Measurements from ENCODE around the gene TSPAN13. TPM values are rescaled to one million over a fixed set of nuclear protein-coding genes. Genes with fewer than 3 reads are reported as not detected.
"Not testable (repeated sequence)": the region's sequence is repeated elsewhere in the genome, so short reads cannot be mapped to it uniquely, and the experiment has no call there.

Gene TSPAN13
- total RNA-seq, 1 donor from 2014 or later = 50.2 TPM

DNA sequence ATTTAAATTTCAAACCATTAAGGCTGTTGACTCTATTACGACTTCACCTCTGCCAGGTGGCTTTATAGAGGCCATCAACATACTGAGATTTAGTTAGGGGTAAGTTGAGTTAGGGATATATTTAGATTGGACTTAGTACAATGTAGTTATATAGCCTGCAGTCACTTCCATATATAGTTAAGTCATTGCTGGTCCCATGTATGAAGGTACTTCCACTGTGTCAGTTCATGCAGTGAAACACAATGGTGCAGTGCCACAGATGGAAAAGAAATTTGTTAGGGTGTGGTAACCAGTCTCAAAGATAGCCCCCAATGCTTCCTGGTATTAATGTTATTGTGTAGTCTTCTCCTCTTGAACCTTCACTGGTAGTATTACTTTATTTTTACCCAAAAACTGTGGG is 12.6 kb upstream of the TSPAN13 start:
- DNase-seq (ENCODE audit: low spot score) = no peak

DNA sequence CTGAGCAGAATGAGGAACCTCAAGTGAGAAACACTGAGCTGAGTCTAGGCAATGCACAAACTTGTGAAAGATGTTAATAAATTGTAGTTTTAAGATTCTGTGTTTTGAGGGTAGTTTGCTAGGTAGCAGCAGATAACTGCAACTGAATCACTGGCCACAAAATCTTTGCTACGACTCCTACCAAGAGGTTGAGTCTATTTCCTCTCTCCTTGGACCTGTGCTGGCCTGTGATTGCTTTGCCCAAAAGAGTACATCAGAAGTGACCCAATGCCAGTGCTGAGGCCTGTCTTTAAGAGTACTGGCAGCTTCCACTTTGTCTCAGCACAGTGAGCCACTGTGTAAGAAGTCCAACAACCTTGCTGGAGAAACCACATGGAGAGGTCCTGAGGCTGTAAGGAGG is 11.9 kb upstream of the TSPAN13 start:
- no peak for DNase-seq (ENCODE audit: low spot score)

DNA sequence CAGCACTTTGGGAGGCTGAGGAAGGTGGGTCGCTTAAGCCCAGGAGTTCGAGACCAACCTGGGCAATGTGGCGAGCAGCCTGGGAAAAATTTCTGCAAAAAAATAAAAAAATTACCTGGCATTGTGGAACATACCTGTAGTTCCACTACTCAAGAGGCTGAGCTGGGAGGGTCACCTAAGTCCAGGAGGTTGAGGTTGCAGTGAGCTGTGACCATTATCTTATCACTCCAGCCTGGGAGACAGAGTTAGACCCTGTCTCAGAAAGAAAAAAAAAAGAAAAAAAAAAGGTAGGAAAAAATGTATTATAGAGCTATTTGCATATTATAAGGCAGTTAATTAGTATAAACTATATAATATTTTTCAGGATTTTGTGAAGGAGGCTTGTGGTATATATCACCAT is 11.0 kb upstream of the TSPAN13 start:
- DNase-seq (ENCODE audit: low spot score) = no peak

DNA sequence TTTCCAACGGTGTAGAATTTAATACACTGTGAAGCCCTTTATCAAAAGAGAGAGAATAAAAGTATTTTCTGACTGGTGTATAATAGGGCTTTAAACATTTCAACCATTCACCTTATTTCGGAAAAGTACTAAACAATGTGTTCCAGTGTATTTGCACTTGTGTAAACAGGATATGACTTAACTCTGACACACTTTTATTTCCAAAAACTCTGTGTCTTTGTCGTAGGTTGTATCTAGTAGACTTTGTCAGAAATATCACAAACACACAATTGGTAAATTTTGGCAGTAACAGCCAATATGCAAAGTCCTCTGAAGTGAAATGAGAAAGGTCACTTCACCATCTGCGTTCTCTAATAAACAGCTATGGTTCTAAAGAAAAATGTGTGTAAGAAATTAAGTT is 10.3 kb upstream of the TSPAN13 start:
- DNase-seq (ENCODE audit: low spot score) = no peak

DNA sequence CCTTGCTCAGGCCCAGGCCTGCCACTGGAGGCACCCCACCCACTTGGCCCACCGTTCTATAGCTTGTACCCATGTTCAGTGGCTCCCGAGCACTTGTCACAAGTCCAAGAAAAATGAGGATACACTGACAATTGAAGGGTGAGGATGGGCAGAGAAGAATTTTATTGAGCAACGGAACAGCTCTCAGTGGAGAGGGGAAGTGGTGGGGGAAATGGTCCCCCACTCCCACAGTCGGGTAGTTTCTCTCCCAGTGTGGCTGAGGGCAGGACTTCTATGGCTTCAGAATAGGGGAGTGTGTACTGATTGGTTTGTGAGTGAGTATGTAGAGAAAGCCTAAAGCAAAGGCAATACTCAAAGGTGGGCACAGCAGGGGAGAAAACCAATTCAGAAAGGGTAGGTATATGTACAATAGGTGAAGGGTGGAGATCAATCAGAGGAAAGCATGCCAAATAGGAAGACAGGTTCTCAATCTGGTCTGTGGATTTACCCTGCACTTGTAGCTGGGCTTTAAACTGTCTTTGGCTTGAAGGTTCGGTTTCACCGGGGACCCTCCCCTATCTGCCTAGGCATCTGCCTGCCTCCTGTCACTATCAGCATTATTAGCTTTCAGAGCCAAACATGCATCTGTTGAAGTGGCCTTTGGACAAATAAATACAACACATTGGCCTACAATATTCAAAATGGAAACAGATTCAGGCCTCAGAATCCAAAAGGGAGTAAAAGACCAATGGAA is 8.9 kb upstream of the TSPAN13 start:
- DNase-seq (ENCODE audit: low spot score) = no peak

DNA sequence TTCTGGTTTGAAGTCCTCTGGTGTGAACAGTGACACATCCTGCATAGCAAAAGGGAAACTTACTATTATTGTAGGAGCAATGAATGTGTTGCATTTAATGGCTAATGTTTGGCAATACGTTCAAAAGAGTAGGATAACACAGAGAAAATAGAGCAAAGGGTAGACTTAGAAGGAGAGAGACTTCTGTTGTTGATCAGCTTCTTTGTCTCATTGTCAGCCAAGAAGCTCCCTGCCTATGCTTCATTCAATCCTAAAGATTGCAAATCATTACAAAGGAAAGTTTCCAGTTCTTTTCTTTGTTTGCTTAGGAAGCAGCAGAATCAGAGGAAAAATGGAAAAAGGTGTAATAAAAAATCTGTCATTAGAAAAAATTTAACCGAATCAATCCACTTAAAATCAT is 7.9 kb upstream of the TSPAN13 start:
- no peak for DNase-seq (ENCODE audit: low spot score)

DNA sequence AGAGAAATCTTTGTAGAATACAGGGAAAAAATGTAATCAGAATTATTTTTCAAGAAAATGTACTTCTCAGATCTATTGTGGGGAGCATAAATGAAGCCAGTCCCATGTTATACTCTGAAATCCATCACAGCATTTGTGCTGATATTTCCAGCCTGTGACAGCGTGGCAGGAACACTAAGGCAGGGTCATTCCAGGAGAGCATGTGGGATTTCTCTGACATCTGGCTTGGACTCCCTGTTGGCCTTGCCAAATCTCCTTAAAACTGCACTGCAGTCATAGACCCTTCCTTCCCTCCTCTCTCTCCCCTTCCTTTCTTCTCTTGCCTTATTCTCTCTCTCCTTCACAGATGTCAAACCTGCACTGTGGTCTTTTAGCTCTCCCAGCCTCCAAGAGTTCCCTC is 6.5 kb upstream of the TSPAN13 start:
- DNase-seq (ENCODE audit: low spot score) = no peak

DNA sequence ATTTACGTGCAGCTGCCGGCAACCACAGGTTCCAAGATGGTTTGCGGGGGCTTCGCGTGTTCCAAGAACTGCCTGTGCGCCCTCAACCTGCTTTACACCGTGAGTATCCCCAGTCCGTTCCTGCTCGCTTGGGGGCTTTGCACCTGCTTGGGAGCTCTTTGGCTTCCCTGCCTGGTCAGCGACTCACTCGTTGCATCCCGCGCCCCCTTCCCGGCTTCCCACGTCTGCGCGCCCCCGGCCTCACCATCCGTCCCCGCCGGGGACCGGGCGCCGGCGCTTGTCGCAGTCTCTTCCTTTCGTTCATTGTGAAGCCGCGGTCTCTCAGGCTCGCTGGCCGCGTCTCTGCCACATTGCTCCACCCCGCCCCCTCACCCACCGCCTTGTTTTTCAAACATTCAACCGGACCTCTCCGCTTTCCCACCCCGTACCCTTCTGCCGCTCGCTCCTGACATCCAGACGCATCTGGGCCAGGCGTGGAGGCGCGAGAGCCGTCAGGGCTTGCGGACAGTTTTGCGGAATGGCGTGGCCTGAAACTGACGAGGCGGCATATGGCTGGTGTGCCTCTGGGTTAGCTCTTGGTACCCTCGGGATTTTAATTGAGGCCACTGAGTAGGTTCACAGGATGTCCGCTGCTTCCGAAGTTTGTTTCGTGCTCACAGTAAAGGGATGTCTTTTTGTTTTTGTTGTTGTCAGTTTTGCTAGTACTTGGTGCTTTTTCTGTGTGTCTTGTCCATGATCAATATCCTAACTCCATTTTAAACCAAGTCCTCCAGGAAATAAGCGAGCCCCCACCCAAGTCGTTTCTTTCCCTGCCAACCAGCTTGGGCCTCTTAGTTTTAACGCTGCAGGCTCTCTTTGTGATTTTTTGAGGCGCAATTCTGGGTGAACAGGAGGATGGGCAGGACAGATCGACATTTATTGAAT is 639 bp downstream of the TSPAN13 start:
- DNase-seq (ENCODE audit: low spot score) = no peak

DNA sequence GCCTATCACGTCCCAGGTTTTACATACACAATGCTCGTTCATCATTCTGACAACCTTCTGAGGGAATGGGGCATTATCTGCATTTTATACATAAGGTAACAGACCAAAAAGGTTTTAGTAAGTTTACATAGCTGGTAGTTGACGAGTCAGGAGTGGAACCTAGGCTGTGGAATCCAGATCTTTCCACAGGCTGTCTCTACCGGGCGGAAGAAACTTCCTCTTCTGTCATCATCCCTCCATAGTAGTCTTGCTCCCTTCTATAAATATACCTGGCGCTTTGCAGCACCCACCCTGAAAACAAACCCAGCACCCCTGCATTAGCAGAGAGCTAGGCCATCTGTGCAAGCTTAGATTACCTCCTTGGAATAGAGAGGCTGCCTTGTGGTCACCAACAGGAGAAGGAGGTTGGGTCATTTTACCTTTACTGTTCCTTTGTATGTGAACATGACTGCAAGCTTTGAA is 1.3 kb downstream of the TSPAN13 start:
- no peak for DNase-seq (ENCODE audit: low spot score)

DNA sequence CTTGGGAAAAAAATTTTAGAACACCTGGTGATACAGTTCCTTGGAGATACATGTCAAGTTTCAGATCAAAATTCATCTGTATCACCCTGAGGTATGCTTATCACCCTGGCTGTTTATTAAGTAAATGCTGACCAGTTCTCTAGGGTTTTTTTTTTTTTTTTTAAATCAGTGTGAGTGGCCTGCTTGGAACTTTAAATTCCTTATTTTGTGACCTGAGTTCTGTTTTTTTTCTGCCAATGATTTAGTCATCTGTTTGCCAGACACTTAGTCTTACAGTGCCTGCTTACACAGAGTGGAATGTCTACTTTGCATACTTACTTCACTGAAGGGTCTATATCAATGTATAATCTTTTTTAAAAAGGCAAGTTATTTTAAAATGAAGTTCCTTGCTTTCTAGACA is 1.8 kb downstream of the TSPAN13 start:
- DNase-seq (ENCODE audit: low spot score) = no peak

DNA sequence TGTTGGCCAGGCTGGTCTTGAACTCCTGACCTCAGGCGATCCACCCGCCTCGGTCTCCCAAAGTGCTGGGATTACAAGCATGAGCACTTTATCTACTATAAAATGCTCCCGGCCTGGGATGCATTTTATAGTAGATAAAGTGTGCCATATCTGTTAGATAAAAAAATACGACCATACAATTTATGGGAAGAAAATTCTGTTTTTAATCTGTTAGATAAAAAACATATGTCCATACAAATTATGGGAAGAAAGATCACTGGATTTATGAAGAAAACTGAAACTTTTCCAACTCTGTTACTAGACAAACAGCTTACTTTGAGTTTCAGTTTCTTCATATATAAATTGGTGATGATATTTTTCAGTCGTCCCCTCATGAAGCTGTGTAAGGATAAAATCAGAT is 4.5 kb downstream of the TSPAN13 start:
- DNase-seq (ENCODE audit: low spot score) = no peak

DNA sequence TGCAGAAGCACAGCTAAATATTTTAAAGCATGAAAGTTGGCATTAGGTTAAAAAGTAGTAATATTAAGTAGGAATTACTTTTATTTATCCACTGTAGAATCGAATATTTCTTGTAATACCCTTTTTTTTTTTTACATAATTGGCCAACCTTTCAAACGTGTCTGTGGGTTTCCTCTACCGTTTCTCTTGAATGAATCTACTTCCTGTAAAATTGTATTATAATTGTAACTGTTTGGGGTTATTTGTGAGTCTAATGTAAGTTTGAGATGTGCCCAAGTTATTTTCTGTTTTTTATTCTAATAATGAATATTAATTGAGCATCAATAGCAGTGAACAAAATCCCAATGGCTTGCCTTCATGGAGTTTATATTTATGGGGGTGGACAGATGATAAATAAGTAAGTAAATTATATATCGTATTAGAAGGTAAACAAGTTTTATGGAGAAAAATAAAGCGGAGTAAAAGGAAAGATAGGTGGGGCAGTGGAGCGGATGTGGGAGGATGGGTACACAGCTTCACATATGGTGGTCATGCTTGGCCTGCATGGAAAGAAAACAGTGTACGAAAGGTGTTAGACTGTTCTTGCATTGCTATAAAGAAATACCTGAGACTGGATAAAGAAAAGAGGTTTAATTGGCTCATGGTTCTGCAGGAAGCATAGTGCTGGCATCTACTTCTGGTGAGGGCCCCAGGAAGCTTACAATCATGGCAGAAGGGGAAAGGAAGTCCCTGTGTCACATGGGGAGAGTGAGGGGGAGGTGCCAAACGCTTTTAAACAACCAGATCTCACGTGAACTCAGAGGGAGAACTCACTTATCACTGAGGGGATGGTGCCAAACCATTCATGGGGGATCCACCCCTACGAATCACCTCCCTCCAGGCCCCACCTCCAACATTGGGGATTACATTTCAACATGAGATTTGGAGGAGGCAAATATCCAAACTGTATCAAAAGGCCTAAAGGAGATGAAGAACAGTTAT is 5.4 kb downstream of the TSPAN13 start:
- DNase-seq (ENCODE audit: low spot score) = no peak

DNA sequence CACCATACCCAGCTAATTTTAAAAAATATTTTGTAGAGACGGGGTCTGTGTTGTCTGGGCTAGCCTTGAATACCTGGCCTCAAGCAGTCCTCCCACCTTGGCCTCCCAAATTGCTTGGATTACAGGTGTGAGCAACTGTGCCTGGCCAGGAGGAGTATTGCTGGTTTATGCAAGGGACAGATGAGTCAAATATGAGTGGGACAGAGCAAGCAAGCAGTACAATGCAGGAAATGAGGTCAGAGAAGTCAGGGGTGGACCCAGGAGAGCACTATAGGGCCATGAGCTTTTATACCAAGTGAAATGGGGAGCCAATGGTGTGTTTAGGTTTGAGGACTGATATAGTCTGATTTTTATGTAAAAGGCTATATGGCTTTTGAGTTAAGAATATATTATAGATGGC is 6.3 kb downstream of the TSPAN13 start:
- no peak for DNase-seq (ENCODE audit: low spot score)

DNA sequence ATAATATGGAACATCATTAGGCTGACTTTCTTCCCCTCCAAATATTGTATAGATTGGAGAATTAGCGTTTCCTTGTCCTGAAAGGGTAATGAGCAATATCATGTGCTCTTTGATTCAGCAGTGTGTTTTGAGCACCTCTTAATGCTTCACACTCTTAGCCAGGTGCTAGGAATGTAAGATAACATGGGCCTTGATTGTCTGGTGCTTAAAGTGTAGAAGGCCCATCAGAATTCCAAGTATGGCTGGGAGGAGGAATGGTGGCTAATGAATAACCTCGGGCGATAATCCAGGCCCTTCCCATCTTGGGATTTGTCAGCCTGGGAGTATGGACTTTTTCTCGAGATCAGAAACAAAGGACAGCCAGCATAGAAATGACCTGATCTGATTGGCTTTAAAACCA is 8.6 kb downstream of the TSPAN13 start:
- no peak for DNase-seq (ENCODE audit: low spot score)

DNA sequence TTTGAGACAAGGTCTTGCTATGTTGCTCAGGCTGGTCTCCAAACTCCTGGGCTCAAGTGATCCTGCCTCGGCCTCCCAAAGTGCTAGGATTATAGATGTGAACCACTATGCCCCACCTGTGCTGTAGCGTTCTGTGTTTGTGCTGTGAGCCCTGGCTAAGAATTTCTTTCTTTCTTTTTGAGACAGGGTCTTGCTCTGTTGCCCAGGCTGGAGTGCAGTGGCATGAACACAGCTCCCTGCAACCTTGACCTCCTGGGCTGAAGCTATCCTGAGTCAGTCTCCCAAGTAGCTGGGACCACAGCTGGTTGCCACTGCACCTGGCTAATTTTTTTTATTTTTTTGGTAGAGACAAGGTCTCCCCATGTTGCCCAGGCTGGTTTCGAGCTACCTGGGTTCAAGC is 11.4 kb downstream of the TSPAN13 start:
- DNase-seq (ENCODE audit: low spot score) = no peak

DNA sequence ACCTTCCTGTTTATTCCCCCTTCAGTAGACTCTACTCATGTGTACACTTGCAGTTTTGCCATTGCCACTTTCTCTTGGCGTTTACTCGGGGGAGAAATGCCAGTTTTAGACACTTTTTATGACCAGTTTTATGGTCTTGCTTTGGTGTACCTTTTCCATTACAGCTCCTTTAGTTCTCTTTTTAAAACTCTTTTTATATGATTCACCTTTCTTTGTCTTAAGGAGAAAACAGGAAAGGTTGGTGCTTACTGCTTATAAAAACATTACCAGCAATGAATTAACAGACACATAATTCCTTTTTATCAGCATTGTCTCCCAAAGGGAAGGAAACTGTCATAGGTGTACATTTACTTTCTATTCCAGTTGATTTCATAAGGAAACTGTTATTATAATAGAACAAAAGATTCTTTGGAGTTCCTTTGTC is 11.9 kb downstream of the TSPAN13 start:
- no peak for DNase-seq (ENCODE audit: low spot score)

DNA sequence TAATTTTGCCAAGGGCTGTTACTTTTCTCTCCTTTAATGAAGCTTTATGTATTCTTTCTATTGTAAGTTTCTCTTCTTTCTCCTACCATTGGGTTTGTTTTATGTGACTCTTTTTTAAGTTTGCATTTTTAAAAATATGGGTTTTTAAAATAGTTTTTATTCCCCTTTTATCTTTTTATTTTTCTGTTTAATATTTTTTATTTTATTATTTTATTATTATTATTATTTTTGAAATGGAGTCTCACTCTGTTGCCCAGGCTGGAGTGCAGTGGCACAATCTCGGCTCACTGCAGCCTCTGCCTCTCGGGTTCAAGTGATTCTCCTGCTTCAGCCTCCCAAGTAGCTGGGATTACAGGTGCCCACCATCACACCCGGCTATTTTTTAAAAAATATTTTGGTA is 16.4 kb downstream of the TSPAN13 start:
- DNase-seq (ENCODE audit: low spot score) = not testable (repeated sequence)

DNA sequence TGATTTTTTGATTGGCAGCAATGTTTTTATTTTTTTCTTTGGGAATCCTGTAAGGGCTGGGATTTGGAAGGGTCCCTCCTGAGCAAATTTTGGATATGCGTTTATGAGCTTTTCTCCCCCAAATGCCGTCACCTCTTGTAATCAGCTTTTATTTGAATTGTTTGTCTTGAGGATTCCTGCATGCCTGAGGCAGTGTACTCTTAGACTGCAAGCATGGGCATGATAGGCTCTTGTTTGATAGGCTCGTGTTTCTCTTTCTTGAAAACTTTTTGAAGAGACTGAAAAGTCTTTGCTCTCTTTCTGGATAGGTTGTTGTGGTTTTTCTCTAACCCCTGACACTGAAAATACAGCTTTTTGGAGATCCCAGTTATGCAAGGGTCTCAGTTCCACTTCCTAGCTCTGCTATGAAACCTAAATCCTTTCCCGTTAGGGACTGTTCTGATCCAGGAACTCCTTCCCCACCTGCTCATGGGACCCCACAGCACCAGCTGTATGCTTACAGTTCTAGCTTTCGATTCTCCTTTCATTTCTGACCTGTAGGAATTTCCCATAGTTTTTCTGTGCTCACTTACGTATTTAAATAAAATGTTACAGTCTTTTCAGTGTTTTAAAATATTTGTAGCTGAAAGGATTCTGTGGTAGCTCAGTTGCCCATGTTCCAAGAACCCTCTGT is 17.2 kb downstream of the TSPAN13 start:
- DNase-seq (ENCODE audit: low spot score) = no peak

DNA sequence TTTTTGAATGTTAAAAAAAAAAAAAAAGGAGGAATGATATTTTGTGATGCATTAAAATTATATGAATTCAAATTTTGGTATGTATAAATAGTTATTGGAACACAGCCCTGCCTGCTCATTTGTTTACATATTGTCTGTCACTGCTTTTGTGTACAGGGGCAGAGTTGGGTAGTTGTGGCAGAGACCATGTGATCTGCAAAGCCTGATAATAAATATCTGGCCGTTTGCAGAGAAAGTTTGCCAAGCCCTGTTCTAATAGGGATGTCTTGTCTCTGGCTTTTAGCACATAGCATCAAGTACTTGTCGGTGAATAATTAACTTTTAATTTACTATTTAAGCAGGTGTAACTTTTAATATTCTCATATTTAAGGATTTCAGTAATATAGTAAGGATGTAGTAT is 19.8 kb downstream of the TSPAN13 start:
- no peak for DNase-seq (ENCODE audit: low spot score)

DNA sequence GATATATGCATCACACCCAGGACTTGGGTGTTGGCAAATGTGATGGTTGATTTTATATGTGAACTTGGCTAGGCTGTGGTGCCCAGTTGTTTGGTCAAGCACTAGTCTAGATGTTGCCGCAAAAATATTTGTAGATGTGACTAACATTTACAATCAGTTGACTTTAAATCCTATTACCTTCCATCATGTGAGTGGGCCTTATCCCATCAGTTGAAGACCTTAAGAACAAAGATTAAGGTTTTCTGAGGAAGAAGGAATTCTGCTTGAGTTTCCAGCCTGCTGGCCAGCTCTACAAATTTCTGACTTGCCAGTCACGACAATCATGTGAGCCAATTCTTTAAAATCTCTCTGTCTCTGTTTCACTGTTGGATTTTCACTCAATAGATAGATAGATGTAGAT is 20.3 kb downstream of the TSPAN13 start:
- DNase-seq (ENCODE audit: low spot score) = no peak

DNA sequence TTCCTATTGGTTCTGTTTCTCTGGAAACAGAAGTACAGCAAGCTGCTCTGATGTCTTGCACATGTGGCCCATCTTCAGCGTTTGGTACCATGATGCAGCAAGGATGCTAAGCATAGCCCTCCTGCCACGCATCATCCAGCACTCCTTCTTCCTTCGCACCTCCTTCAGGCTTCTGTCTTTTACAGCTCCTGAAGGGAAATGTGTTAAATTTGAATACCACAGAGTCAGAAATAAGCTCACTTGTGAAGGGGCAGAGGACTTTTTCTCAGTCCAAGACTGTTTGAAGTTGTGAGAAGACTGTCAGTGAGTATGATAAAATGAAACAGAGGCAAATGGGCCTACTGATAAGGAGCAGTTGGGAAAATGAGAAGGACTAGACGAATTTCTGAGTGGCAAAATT is 20.7 kb downstream of the TSPAN13 start:
- no peak for DNase-seq (ENCODE audit: low spot score)

Measured in ureter (tissue), 1 donor.